Kasumi-1 (cell line): Measurements from ENCODE around the gene OGG1.

ENCODE experiments used
- DNase-seq, 2 experiments: peaks; one replicate each; lab custom pipeline; 2025; lab: John Stamatoyannopoulos, UW

OGG1 gene

DNA sequence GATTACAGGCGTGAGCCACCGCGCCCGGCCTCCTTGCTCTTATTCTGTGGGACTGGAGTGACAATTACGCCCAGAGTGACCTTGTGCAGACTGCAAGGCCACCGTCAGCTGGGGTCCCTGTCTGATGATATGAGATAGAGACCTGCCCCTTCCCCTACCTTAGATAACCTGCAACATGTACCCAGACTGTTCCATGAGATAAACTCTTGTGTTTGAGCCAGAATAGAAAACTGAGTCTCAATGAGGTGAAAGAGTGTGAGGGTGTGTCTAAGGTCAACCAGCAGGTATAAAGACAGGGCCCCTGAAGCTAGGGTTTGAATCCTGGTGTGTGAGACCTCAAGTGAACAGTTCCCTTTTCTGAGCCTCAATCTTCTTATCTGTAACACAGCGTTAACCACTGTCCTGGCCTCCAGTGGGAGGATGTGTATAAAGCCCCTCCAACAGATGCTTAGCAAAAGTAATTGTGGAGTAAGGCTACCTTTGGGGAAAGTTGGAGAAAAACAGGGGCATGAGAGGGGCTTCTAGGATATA, 36.5 kb downstream of the OGG1 start:
- no peak for DNase-seq

DNA sequence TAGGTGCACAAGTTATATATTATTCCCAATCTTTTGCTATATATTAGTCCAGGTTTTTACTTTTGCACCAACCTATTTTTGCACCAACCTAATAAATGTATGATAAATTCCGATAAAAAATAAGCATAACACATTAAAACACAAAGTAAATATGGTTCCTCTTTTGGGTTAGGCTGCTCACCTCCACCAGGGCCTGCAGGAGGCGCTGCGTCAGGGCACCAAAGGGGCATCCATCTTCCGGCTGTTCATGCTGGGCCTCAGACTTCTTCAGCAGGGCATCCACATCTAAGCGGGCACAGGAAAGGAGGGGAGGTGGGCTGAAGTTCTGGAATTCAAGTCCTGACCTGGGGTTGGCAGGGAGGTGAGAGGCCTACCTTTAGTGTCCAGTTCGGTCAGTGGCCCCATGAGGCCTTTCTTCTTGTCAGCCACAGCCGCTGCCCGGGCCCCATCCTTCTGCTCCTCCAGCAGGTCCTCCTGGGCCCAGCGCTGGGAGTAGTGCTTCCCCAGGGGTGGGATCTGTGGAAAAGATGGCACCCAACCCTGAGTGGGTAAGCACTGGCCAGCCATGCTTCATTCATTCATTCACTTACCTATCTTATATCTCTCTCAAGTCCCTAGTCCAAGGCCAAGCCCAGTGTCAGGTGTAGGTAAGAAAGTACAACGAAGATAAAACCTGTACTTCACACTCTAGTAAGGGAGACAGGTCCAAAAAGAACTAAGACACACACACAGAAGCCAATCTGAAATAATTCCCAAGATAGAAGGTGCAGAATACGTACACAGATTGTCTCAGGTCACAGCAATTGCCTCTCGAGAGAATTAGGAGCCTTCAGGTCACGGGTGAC, 37.3 kb downstream of the OGG1 start:
- peak in 1 of 2 experiments; percentile 24 for DNase-seq

DNA sequence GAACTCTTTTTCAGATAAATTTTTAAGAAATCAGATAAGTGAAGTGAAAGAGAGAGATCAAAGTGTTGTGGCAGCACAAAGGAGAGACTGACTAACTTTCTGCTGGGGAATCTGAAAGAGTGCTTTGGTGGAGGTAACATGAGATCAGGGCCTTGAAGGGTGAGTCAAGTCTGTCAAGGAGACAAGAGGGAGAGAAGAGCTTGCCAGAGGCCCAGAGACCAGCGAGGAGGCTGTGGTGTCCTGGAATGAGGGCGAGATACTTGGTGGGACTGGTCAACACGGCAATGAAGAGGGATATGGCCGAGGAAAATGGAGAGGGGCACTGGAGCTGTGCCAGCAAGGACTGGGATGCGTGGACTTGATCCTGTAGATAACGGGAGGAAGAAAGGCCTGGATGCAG, 38.0 kb downstream of the OGG1 start:
- DNase-seq, result no peak

DNA sequence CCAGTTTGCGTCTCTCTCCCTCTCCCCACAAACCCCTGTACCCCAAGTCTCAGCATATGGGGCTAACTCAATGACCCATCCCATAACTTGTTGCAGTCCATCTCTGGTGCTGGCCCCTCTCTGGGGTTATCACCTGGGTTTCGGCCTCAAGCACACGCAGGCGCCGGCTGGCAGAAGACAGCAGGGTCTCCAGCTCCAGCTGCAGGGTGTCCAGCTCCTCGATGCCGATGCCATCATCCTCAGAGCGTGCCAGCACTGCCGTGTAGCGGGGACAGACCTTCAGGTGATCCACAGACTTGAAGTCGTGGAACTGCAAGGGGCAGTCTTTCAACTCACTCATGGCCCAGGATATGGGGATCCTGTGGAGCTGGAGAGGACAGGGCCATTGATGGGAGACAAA, 41.4 kb downstream of the OGG1 start:
- no peak for DNase-seq

DNA sequence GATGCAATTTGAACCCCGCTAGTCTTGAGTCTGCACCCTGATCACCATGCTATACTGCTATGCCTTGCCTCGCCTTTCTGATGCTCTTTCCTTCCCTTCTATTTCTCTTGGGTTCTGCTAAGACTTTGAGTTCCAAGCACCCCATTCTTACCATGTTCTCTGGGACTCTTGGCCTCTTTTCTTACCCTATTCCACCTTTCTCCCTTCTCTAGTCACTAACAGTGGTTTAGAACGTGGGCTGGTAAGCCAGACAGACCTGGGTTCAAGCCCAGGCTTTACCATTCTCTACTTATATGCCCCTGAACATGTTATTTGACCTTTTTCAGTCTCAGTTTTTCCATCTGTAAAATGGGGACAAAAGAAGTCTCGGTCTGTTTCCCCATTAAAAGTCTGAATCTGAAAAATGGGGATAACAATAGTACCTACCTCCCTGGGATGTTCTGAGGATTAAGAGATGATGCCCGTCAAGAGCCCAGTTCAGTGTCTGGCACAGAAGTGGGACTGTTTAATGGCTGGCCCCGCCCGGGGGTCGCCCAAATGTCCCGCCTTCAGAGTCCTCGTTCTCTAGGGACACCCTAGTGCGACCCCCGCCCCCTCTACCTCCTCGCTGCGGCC, 42.1 kb downstream of the OGG1 start:
- peak in 1 of 2 experiments; percentile 70 for DNase-seq

DNA sequence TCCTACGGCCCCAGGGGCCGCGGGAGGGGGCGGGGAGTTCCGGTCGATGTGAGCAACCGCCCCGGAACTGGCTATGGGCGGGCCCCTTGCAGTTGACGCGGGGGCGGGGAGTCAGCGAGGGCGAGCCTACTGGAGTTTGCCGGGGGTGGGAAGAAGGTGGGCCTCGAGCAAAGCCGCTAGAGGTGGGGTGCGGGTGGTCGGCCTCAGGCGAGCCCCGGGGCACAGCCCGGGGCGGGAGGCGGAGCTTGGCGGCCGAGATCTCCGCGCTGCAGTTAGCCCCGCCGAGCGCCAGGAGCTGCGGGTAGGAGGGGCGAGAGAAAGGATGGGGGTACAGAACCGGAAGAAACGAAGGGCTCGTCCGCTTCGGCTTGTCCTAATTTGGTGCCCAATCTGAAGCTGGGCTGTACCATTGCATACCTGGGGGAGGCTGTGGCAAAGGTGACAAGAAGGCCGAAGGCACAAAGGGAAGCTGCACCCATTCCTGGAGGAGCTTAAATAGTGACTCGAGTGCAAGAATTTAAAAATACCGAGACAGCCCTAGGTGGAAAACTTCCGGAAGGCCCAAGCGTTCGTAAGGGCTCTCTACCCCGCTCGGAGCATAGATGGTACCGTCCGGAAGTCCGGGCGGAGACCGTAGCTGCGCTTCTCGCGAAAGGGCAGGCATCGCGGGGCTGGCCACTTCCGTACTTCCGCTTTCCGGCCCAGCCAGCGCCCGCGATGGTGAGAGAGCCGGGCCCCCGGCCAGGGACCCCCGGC, 42.8 kb downstream of the OGG1 start, which contains the start of the genes ARPC4 and TADA3:
Gene ARPC4, plus strand, starts transcription at position 678 of the 756 bp plus-strand sequence. Its CDS starts 40 bp downstream, at position 718.
Gene TADA3, minus strand, starts transcription at position 69 of the 756 bp plus-strand sequence. CDS start 1,007 bp downstream, outside the sequence.
- DNase-seq, result peak; percentile 96 to 98

DNA sequence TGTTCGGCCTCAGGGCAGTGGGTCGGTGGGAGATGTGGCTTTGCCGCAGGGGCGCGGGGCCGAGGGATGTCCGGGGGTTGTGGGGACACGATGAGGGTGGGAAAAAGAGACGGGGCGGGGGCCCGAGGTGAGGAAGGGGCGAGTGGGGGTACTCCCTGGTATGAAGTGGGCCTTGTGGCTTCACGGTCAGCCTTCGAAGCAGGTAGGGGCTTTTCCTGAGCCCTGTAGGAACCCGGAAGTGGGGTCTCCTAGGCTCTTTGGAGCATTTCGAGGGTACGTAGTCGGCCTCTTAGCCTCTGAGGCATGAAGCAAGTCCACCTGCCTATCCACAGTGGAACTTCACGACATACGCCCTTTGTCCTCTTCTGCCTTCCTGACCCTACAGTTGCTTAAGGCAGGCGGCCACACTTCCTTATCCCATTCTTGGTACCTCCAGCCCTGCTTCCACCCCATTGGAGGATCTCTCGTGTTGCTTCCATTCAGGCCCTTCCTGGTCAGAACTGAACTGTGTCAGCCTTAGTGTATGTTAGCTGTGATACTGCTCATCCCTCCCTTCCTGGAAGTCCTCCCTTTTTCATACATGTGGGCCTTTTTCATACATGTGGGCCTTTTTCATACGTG, 43.5 kb downstream of the OGG1 start:
- peak in 1 of 2 experiments; percentile 39 for DNase-seq

DNA sequence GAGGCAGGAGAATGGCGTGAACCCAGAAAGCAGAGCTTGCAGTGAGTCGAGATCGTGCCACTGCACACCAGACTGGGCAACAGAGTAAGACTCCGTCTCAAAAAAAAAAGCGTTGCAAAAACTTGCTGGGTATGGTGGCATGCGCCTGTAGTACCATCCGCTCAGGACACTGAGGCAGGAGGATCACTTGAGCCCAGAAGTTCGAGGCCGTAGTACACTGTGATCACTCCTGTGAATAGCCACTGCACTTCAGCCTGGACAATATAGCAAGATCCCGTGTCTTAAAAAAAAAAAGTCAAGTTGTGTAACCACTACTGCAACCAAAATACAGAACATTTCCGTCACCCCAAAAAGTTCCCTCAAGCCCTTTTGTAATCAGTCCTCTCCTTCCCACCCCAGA, 44.6 kb downstream of the OGG1 start:
- no peak for DNase-seq

DNA sequence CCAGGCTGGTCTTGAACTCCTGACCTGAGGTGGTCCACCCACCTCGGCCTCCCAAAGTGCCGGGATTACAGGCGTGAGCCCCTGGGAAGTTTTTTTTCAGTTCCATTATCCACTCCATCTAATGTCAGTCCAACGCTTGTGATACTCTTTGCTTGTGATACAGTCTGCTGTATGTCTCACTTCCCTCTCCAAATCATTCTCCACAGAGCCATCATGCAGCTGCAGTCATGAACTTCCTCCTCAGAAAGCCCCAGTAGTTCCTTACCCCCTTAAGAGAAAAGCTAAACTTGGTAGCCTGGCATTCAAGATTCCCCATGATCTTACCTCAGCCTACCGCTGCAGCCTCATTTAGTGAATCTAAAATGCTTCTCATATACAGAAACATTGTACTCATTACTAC, 45.5 kb downstream of the OGG1 start:
- DNase-seq, result peak; percentile 18

DNA sequence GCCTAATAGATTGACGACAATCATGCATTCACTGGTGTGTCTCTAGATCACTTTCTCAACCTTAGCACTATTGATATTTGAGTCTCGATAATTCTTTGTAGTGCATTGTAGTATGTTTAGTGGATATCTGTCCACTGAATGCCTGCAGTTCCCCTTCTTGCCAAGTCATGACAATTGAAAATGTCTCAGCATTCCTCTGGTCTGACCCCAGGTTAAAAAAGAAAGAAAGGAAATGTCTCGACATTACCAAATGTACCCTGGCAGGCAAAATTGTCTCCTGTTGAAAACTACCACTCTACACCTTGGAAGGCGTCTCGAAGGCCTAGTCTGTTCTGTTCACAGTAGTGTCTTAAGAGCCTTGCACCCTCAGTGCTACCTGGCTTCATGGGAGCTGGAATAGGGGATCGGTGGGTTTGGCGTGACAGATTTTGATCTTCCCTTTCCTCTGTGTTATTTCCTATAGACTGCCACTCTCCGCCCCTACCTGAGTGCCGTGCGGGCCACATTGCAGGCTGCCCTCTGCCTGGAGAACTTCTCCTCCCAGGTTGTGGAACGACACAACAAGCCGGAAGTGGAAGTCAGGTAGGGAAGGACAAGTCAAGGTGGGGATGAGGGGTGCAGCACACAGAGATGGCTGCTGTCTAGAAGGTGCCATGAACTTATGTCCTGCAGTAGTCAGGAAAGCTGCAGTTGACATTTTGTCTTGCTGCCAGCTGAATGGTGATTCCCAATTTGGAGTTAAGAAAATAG, 47.6 kb downstream of the OGG1 start:
- DNase-seq, result no peak

DNA sequence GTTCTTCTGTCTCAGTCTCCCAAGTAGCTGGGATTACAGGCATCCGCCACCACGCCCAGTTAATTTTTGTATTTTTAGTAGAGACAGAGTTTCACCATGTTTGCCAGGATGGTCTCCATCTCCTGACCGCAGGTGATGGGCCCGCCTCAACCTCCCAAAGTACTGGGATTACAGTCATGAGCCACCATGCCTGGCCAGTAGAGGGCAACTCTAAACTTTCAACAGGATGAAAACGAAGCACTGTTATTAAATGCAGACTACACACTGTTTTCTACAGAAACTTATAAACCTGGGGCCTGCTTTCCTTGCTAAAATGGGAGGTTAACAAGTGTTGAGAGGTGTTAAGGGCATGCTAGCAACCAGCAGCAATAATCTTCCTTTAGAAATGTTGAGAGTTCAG, 50.8 kb downstream of the OGG1 start:
- peak in 1 of 2 experiments; percentile 29 for DNase-seq

DNA sequence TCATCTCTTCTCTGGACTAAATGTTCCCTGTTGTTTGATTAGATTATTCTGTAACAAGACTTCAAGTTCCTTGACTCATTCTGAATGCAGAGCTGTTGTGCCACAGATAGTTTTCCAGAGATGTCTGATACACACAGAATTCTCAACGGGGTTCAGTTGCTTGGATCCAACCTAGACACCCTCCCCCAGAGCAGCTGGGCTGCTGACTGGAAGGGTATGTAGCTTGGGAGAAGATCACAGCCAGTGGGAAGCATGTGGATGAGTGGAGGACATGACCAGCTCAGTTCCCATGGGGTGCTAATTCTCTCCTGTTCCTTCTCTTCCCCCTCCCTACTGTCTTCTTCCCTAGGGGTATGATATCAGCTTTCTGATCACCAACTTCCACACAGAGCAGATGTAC, 53.7 kb downstream of the OGG1 start:
- no peak for DNase-seq

DNA sequence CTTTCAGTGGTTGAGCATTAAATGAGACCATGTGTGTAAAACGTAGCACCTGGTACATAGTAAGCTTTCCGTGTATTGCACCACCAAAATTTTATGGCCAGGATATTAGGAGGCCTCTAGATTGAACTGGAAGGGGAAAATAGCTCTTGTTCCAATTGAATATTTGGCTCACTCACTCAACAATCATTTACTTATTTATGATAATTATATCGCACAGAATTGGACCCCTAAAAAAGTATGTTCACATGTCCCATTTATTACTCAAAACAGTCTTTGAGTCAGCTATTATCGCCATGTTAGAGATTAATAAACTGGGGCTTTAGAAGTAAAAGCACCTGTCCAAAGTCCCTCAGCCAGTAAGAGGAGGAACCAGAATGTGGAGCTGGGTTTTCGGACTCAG, 55.2 kb downstream of the OGG1 start:
- no peak for DNase-seq

DNA sequence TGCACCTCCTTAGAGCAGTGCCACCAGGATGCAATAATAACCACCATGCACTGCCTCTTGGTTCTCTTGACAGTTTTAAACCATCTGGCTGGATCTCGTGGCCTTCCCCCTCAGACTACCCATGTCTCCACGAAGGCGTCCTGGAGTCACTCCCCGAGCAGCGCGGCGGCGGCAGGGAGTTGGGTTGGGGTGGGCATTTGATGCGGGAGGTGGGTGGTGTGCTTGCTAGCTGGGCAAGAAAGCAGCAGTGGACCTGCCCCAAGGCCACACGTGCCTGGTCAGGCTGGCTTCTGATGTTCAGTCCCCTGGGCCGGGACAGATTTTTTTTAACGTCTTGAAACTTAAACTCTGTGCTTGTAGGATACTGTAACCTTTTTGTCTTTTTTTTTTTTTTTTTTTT, 56.4 kb downstream of the OGG1 start:
- DNase-seq, result no peak
